Measurements from ENCODE around the gene LMF2.
"Not testable (repeated sequence)": the region's sequence is repeated elsewhere in the genome, so short reads cannot be mapped to it uniquely, and the experiment has no call there.

Gene LMF2

DNA sequence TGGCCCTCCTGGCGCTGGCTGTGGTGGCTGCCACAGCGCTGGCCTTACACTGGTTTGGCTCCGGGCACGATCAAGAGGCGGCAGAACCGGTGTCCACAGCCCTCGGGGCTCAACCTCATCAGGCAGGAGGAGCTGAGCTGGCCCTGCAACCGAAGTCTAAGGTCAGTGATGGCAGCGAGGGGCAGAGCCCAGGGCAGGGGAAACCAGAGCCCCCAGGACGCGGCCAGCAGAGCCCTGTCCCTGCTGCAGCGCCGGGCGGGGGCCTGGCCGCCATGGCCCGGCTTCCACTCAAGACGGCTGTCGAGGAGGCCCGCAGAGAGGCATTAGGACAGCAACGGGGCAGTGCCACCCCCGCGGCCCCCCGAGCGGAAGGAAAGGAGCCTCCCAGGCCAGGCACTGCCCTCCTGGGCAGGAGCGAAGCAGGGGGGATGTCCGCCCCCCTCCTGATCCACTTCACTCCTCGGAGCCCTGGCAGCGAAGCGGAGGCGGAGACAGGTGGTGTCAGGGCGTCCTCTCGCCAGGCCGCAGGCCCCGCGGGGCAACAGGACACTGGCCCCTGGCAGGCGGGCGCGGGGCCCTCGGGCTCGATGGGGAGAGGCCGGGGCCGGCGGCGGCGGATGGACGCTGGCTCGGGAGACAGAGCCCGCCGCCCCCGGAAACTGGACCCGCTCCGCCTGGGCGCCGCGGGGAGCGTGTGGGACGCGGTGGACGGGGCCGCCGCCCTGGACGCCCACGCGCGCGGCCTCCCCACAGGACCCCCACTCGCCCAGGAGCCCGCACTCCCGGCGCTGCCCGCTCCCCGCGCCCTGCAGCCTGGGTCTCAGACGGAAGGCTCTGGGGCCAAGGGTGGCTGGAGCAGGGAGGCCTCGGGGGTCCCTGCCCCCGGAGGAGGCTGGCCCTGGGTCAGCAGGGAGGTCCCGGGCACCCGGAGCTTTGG lies 39.1 kb upstream of the LMF2 start:
- no peak overlapping the region for H3K27ac ChIP-seq (ENCODE audit: low read length)
- H3K27me3 ChIP-seq (ENCODE audit: control insufficient read depth, insufficient read depth, low read length) = no peaks in the 10 kb centered on the region; the same call in 1 of the 2 replicates
- H3K4me3 ChIP-seq (ENCODE audit: low read length) = no peak overlapping the region
- DNase-seq (ENCODE audit: low read depth, low spot score) = no peak
- H3K36me3 ChIP-seq (ENCODE audit: control insufficient read depth, insufficient read depth, low read length) = no peaks in the 10 kb centered on the region
- H3K4me1 ChIP-seq (ENCODE audit: control insufficient read depth, insufficient read depth, low read length) = peaks cover 1% of the 10 kb centered on the region; the same call in 1 of the 2 replicates
- no CpG with 5 or more reads among the region's 78 CpGs for WGBS (ENCODE audit: insufficient coverage, insufficient read length)
- no peaks in the 10 kb centered on the region for H3K9me3 ChIP-seq (ENCODE audit: control insufficient read depth, insufficient read depth, low read length)

DNA sequence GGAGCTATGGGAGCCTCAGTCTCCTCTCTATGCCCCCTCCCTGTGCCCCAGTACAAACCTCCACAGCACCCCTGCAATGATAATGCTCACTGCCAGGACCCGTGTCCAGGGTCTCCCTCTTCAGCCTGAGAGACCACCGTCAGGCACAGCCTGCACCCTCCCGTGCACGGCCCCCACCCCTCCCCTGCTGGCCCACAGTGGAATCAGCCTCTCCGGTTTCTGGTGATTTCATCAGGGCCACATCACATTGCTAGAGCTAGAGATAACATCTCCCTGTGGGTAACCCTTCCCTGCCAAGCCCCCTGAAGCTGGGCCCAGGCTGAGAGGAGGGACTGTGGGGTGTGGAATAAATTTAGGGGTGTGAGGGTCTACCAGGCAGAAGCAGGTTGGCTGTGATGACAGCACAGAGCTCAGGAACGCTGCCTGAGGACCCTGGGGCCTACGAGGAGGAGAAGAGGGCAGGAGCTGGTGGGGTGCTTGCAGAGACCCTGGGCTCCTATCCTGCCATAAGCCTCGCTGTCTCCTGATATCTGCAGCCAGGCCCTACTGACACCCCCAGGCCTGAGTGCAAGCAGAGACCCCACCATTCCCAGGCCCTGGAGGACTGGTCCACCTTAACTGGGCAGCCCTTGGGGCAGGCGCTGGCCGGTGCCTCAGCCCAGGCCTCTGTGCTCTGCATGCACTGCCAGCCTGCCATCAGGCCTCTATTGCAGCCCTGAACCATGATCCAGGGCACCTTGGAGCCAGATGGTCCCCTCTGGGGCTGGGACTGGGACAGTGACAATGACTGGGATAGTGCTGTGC lies 38.2 kb upstream of the LMF2 start, which contains the start of gene KLHDC7B:
TSS of gene KLHDC7B (plus strand) at position 378 of the 804 bp plus-strand sequence. CDS start at position 723, 345 bp downstream.
- Histone ChIP-seq H3K27ac (ENCODE audit: low read length) (no peak within 1 kb of the TSS), H3K4me3 (ENCODE audit: low read length) (no peak within 1 kb of the TSS), H3K9me3 (ENCODE audit: control insufficient read depth, insufficient read depth, low read length) (no peaks in the 10 kb centered on the region), H3K27me3 (ENCODE audit: control insufficient read depth, insufficient read depth, low read length) (no peaks in the 10 kb centered on the region; the same call in 1 of the 2 replicates), H3K36me3 (ENCODE audit: control insufficient read depth, insufficient read depth, low read length) (no peaks in the 10 kb centered on the region), H3K4me1 (ENCODE audit: control insufficient read depth, insufficient read depth, low read length) (peaks cover 1% of the 10 kb centered on the region; the same call in 1 of the 2 replicates)
- no peak for DNase-seq (ENCODE audit: low read depth, low spot score)
- WGBS (ENCODE audit: insufficient coverage, insufficient read length) = no CpG with 5 or more reads among the region's 10 CpGs

DNA sequence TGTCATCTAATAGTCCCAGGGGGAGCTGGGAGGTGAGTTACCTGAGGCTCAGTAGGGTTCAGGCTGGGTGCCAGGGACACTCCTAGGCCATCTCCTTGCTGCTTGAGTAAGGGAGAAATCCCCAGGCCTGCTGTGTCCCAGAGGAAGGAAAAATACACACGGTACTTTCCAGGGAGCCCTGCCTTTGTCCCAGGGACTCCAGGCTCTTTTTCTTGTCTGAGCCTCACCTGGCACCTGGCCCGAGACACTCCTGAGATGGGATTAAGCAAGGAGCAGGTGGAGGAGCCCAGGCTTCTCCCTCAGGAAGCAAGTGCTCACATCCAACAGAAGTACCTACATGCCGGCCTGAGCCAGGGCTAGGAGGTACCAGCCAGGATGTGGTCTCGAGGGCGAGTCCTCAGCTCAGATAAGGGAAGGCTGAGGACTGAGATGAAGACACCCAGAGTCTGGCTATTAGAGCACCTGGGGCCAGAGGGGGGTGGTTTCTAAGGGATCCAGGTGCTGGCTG lies 37.3 kb upstream of the LMF2 start:
- no peak overlapping the region for H3K4me3 ChIP-seq (ENCODE audit: low read length)

DNA sequence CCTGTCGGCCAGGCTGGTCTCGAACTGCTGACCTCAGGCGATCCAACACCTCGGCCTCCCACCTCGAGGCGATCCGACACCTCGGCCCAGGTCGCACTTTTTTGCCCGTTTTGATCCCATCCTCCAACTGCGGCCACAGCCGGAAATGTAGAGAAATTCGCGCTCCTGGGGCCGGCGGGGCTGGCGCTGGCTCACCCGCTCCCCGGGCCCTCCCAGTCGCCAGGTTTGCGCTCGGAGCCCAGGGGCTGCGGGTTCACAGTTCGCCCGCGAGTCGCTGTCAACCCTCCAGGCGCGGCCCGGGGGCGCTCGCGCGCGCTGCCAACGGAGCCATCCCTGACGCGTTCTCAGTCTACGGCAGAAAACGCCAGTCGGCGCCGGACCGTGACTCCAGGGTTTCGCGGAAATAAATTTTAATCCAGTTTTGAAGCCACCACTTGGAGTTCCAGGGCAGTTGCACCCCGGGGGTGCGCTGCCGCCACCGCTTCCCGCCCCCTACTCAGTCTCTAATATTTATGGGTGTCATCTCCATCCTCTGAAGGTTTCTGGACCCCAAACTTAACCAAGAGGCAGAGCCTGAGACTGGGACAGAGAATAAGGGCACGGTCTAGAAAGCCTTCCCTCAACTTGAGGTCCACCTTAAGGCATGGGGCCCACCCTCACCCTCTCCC lies 36.7 kb upstream of the LMF2 start:
- H3K4me3 ChIP-seq (ENCODE audit: low read length) = no peak overlapping the region
- no peaks in the 10 kb centered on the region for H3K9me3 ChIP-seq (ENCODE audit: control insufficient read depth, insufficient read depth, low read length)
- peaks cover 1% of the 10 kb centered on the region; the same call in 1 of the 2 replicates for H3K4me1 ChIP-seq (ENCODE audit: control insufficient read depth, insufficient read depth, low read length)
- no peak overlapping the region for H3K27ac ChIP-seq (ENCODE audit: low read length)
- no peaks in the 10 kb centered on the region for H3K36me3 ChIP-seq (ENCODE audit: control insufficient read depth, insufficient read depth, low read length)
- no peaks in the 10 kb centered on the region; the same call in 1 of the 2 replicates for H3K27me3 ChIP-seq (ENCODE audit: control insufficient read depth, insufficient read depth, low read length)
- WGBS (ENCODE audit: insufficient coverage, insufficient read length) = no CpG with 5 or more reads among the region's 52 CpGs
- DNase-seq (ENCODE audit: low read depth, low spot score) = no peak

More for the DNA sequence above, 37.3 kb upstream of the LMF2 start:
- H3K27me3 ChIP-seq (ENCODE audit: control insufficient read depth, insufficient read depth, low read length) = no peaks in the 10 kb centered on the region; the same call in 1 of the 2 replicates
- no peaks in the 10 kb centered on the region for H3K9me3 ChIP-seq (ENCODE audit: control insufficient read depth, insufficient read depth, low read length)
- H3K36me3 ChIP-seq (ENCODE audit: control insufficient read depth, insufficient read depth, low read length) = no peaks in the 10 kb centered on the region
- DNase-seq (ENCODE audit: low read depth, low spot score) = no peak
- H3K4me1 ChIP-seq (ENCODE audit: control insufficient read depth, insufficient read depth, low read length) = peaks cover 1% of the 10 kb centered on the region; the same call in 1 of the 2 replicates
- no peak overlapping the region for H3K27ac ChIP-seq (ENCODE audit: low read length)
- no CpG with 5 or more reads among the region's 5 CpGs for WGBS (ENCODE audit: insufficient coverage, insufficient read length)

DNA sequence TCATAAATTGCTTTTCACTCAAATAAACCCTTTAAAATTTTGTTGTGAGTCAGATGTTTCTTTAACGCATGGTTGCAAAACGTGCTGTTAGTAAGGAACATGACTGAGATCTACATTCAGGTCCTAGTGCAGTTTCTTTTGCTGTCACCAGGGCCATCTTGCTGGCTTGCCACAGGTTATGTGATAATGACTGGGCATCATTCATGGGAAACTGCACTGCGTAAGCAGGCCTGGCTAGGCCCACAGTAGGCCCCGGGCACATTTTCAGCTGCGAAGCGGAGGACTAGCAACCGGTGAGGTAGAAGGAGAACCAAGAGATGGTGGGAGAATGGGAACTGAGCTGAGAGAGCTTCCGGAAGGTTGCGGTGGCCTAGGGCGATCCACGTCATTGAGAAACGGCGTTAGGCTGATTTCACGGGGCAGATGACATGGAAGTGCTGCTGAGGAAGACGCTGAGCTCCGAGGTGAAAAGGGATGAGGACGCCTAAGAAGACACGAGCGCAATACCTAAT lies 35.0 kb upstream of the LMF2 start:
- Histone ChIP-seq H3K4me3 (ENCODE audit: low read length) (no peak overlapping the region), H3K27ac (ENCODE audit: low read length) (no peak overlapping the region)

DNA sequence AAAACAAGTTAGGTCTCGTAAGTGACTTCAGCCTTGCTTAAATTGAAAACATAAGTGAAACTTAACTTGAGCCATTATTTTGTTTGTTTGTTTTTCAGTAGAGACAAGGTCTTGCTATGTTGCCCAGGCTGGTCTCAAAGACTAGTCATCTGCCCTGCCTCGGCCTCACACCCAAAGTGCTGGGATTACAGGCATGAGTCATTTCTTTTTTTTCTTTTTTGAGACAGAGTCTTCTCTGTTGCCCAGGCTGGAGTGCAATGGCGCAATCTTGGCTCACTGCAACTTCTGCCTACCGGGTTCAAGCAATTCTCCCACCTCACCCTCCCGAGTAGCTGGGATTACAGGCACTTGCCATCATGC lies 34.1 kb upstream of the LMF2 start:
- H3K4me3 ChIP-seq (ENCODE audit: low read length); H3K27ac ChIP-seq (ENCODE audit: low read length); DNase-seq (ENCODE audit: low read depth, low spot score); H3K36me3 ChIP-seq (ENCODE audit: control insufficient read depth, insufficient read depth, low read length); H3K27me3 ChIP-seq (ENCODE audit: control insufficient read depth, insufficient read depth, low read length); H3K4me1 ChIP-seq (ENCODE audit: control insufficient read depth, insufficient read depth, low read length); H3K9me3 ChIP-seq (ENCODE audit: control insufficient read depth, insufficient read depth, low read length): not testable (repeated sequence)
- no CpG with 5 or more reads among the region's 5 CpGs for WGBS (ENCODE audit: insufficient coverage, insufficient read length)

More for the DNA sequence above, 35.0 kb upstream of the LMF2 start:
- WGBS (ENCODE audit: insufficient coverage, insufficient read length) = no CpG with 5 or more reads among the region's 19 CpGs
- no peaks in the 10 kb centered on the region for H3K4me1 ChIP-seq (ENCODE audit: control insufficient read depth, insufficient read depth, low read length)
- DNase-seq (ENCODE audit: low read depth, low spot score) = no peak
- no peaks in the 10 kb centered on the region for H3K36me3 ChIP-seq (ENCODE audit: control insufficient read depth, insufficient read depth, low read length)
- no peaks in the 10 kb centered on the region for H3K9me3 ChIP-seq (ENCODE audit: control insufficient read depth, insufficient read depth, low read length)
- no peaks in the 10 kb centered on the region; the same call in 1 of the 2 replicates for H3K27me3 ChIP-seq (ENCODE audit: control insufficient read depth, insufficient read depth, low read length)

GRCh38 chr22:50540381-50540780 lies 32.9 kb upstream of the LMF2 start:
- no CpG with 5 or more reads among the region's 10 CpGs for WGBS (ENCODE audit: insufficient coverage, insufficient read length)
- no peaks in the 10 kb centered on the region; the same call in 1 of the 2 replicates for H3K27me3 ChIP-seq (ENCODE audit: control insufficient read depth, insufficient read depth, low read length)
- DNase-seq (ENCODE audit: low read depth, low spot score) = no peak
- no peak overlapping the region for H3K27ac ChIP-seq (ENCODE audit: low read length)
- no peaks in the 10 kb centered on the region for H3K4me1 ChIP-seq (ENCODE audit: control insufficient read depth, insufficient read depth, low read length)
- no peaks in the 10 kb centered on the region for H3K36me3 ChIP-seq (ENCODE audit: control insufficient read depth, insufficient read depth, low read length)
- no peak overlapping the region for H3K4me3 ChIP-seq (ENCODE audit: low read length)
- H3K9me3 ChIP-seq (ENCODE audit: control insufficient read depth, insufficient read depth, low read length) = no peaks in the 10 kb centered on the region

DNA sequence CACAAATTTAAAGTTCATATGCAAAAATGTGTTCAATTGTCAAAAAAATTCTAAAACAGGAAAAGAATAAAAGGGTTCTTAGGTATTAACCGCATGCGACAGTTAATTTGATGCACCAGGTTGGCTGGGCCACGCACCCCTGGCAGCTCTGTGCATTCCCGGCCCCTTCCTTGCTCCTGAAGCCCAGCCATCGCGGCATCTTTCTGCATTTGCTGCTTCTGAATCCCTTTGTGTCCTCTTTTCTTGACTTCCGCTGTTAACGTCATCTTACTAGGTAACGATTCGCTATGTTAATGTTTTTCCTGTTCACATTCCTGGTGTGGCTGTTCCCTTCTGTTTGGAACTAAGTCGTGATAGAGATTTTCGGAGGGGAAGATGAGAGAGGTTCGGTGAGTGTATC lies 30.3 kb upstream of the LMF2 start:
- 100% methylated on average over 2 of the region's 13 CpGs for WGBS (ENCODE audit: insufficient coverage, insufficient read length)
- H3K27ac ChIP-seq (ENCODE audit: low read length) = no peak overlapping the region
- no peaks in the 10 kb centered on the region for H3K36me3 ChIP-seq (ENCODE audit: control insufficient read depth, insufficient read depth, low read length)
- no peak overlapping the region for H3K4me3 ChIP-seq (ENCODE audit: low read length)
- H3K27me3 ChIP-seq (ENCODE audit: control insufficient read depth, insufficient read depth, low read length) = peaks cover 3% of the 10 kb centered on the region; the same call in 1 of the 2 replicates
- no peaks in the 10 kb centered on the region for H3K4me1 ChIP-seq (ENCODE audit: control insufficient read depth, insufficient read depth, low read length)
- no peaks in the 10 kb centered on the region for H3K9me3 ChIP-seq (ENCODE audit: control insufficient read depth, insufficient read depth, low read length)
- no peak for DNase-seq (ENCODE audit: low read depth, low spot score)

GRCh38 chr22:50536226-50536625 lies 28.7 kb upstream of the LMF2 start:
- H3K27me3 ChIP-seq (ENCODE audit: control insufficient read depth, insufficient read depth, low read length) = peaks cover 15% of the 10 kb centered on the region; the same call in 1 of the 2 replicates
- no peaks in the 10 kb centered on the region for H3K9me3 ChIP-seq (ENCODE audit: control insufficient read depth, insufficient read depth, low read length)
- no peak for DNase-seq (ENCODE audit: low read depth, low spot score)
- no peaks in the 10 kb centered on the region for H3K36me3 ChIP-seq (ENCODE audit: control insufficient read depth, insufficient read depth, low read length)
- peaks cover 2% of the 10 kb centered on the region; the same call in 1 of the 2 replicates for H3K4me1 ChIP-seq (ENCODE audit: control insufficient read depth, insufficient read depth, low read length)
- H3K27ac ChIP-seq (ENCODE audit: low read length) = no peak overlapping the region
- no CpG with 5 or more reads among the region's 3 CpGs for WGBS (ENCODE audit: insufficient coverage, insufficient read length)
- H3K4me3 ChIP-seq (ENCODE audit: low read length) = no peak overlapping the region

Data from iPS DF 6.9 (cell line).